ENCODE data around the gene PRKCQ.

PRKCQ gene

GRCh38 chr10:6498771-6499170 lies 81.3 kb downstream of the PRKCQ start:
- no peak overlapping the region for H3K9ac ChIP-seq (ENCODE audit: low read length)
- no peaks in the 10 kb centered on the region for H3K27me3 ChIP-seq (ENCODE audit: control insufficient read depth in 1 of 2, insufficient read depth in 2 of 2, low read length in 2 of 2)
- no peak overlapping the region for H3K27ac ChIP-seq (ENCODE audit: low read depth, low read length)
- no peaks in the 10 kb centered on the region for H3K9me3 ChIP-seq (ENCODE audit: low read length)
- no peak overlapping the region for H3K4me3 ChIP-seq (ENCODE audit: low read depth in 1 of 2, low read length in 2 of 2)
- no peaks in the 10 kb centered on the region for H3K36me3 ChIP-seq (ENCODE audit: insufficient read depth, low read length)
- no peaks in the 10 kb centered on the region for H3K4me1 ChIP-seq (ENCODE audit: insufficient read depth, low read length)

GRCh38 chr10:6497620-6498019 lies 82.5 kb downstream of the PRKCQ start:
- Histone ChIP-seq H3K27ac (ENCODE audit: low read depth, low read length) (no peak overlapping the region), H3K27me3 (ENCODE audit: control insufficient read depth in 1 of 2, insufficient read depth in 2 of 2, low read length in 2 of 2) (no peaks in the 10 kb centered on the region)

GRCh38 chr10:6494936-6495592 lies 85.0 kb downstream of the PRKCQ start:
- Histone ChIP-seq H3K36me3 (ENCODE audit: insufficient read depth, low read length) (no peaks in the 10 kb centered on the region), H3K27me3 (ENCODE audit: control insufficient read depth in 1 of 2, insufficient read depth in 2 of 2, low read length in 2 of 2) (no peaks in the 10 kb centered on the region), H3K4me3 (ENCODE audit: low read depth in 1 of 2, low read length in 2 of 2) (no peak overlapping the region), H3K9ac (ENCODE audit: low read length) (no peak overlapping the region), H3K27ac (ENCODE audit: low read depth, low read length) (no peak overlapping the region), H3K9me3 (ENCODE audit: low read length) (no peaks in the 10 kb centered on the region), H3K4me1 (ENCODE audit: insufficient read depth, low read length) (no peaks in the 10 kb centered on the region)

More at GRCh38 chr10:6497620-6498019, 82.5 kb downstream of the PRKCQ start:
- Histone ChIP-seq H3K36me3 (ENCODE audit: insufficient read depth, low read length) (no peaks in the 10 kb centered on the region), H3K9me3 (ENCODE audit: low read length) (no peaks in the 10 kb centered on the region), H3K9ac (ENCODE audit: low read length) (no peak overlapping the region), H3K4me3 (ENCODE audit: low read depth in 1 of 2, low read length in 2 of 2) (no peak overlapping the region), H3K4me1 (ENCODE audit: insufficient read depth, low read length) (no peaks in the 10 kb centered on the region)

GRCh38 chr10:6494442-6494819 lies 85.6 kb downstream of the PRKCQ start:
- H3K9me3 ChIP-seq (ENCODE audit: low read length): no peaks in the 10 kb centered on the region
- H3K4me3 ChIP-seq (ENCODE audit: low read depth in 1 of 2, low read length in 2 of 2): no peak overlapping the region
- H3K36me3 ChIP-seq (ENCODE audit: insufficient read depth, low read length): no peaks in the 10 kb centered on the region
- H3K4me1 ChIP-seq (ENCODE audit: insufficient read depth, low read length): no peaks in the 10 kb centered on the region
- no peak overlapping the region for H3K27ac ChIP-seq (ENCODE audit: low read depth, low read length)
- no peak overlapping the region for H3K9ac ChIP-seq (ENCODE audit: low read length)
- H3K27me3 ChIP-seq (ENCODE audit: control insufficient read depth in 1 of 2, insufficient read depth in 2 of 2, low read length in 2 of 2): no peaks in the 10 kb centered on the region

- Histone ChIP-seq H3K27me3 (ENCODE audit: control insufficient read depth in 1 of 2, insufficient read depth in 2 of 2, low read length in 2 of 2) (no peaks in the 10 kb centered on the region), H3K4me3 (ENCODE audit: low read depth in 1 of 2, low read length in 2 of 2) (no peak overlapping the region), H3K36me3 (ENCODE audit: insufficient read depth, low read length) (no peaks in the 10 kb centered on the region), H3K27ac (ENCODE audit: low read depth, low read length) (no peak overlapping the region), H3K9me3 (ENCODE audit: low read length) (no peaks in the 10 kb centered on the region), H3K4me1 (ENCODE audit: insufficient read depth, low read length) (no peaks in the 10 kb centered on the region), H3K9ac (ENCODE audit: low read length) (no peak overlapping the region)
These were observed 86.3 kb downstream of the PRKCQ start for GRCh38 chr10:6493521-6494441.

- no peaks in the 10 kb centered on the region for H3K27me3 ChIP-seq (ENCODE audit: control insufficient read depth in 1 of 2, insufficient read depth in 2 of 2, low read length in 2 of 2)
- no peaks in the 10 kb centered on the region for H3K4me1 ChIP-seq (ENCODE audit: insufficient read depth, low read length)
- no peak overlapping the region for H3K4me3 ChIP-seq (ENCODE audit: low read depth in 1 of 2, low read length in 2 of 2)
- H3K9me3 ChIP-seq (ENCODE audit: low read length): no peaks in the 10 kb centered on the region
- H3K9ac ChIP-seq (ENCODE audit: low read length): no peak overlapping the region
- no peak overlapping the region for H3K27ac ChIP-seq (ENCODE audit: low read depth, low read length)
- H3K36me3 ChIP-seq (ENCODE audit: insufficient read depth, low read length): no peaks in the 10 kb centered on the region
These were observed 87.2 kb downstream of the PRKCQ start for GRCh38 chr10:6492896-6493295.

- H3K27ac ChIP-seq (ENCODE audit: low read depth, low read length): no peak overlapping the region
- no peak overlapping the region for H3K9ac ChIP-seq (ENCODE audit: low read length)
- no peaks in the 10 kb centered on the region for H3K36me3 ChIP-seq (ENCODE audit: insufficient read depth, low read length)
- no peaks in the 10 kb centered on the region for H3K4me1 ChIP-seq (ENCODE audit: insufficient read depth, low read length)
- no peaks in the 10 kb centered on the region for H3K27me3 ChIP-seq (ENCODE audit: control insufficient read depth in 1 of 2, insufficient read depth in 2 of 2, low read length in 2 of 2)
- no peak overlapping the region for H3K4me3 ChIP-seq (ENCODE audit: low read depth in 1 of 2, low read length in 2 of 2)
- no peaks in the 10 kb centered on the region for H3K9me3 ChIP-seq (ENCODE audit: low read length)
These were observed 88.1 kb downstream of the PRKCQ start for GRCh38 chr10:6491841-6492609.

GRCh38 chr10:6490614-6491013 lies 89.5 kb downstream of the PRKCQ start:
- Histone ChIP-seq H3K4me3 (ENCODE audit: low read depth in 1 of 2, low read length in 2 of 2) (no peak overlapping the region), H3K27ac (ENCODE audit: low read depth, low read length) (no peak overlapping the region), H3K9me3 (ENCODE audit: low read length) (no peaks in the 10 kb centered on the region), H3K9ac (ENCODE audit: low read length) (no peak overlapping the region), H3K4me1 (ENCODE audit: insufficient read depth, low read length) (no peaks in the 10 kb centered on the region), H3K36me3 (ENCODE audit: insufficient read depth, low read length) (no peaks in the 10 kb centered on the region), H3K27me3 (ENCODE audit: control insufficient read depth in 1 of 2, insufficient read depth in 2 of 2, low read length in 2 of 2) (no peaks in the 10 kb centered on the region)

GRCh38 chr10:6487920-6488319 lies 92.2 kb downstream of the PRKCQ start:
- H3K27me3 ChIP-seq (ENCODE audit: control insufficient read depth in 1 of 2, insufficient read depth in 2 of 2, low read length in 2 of 2): no peaks in the 10 kb centered on the region
- H3K36me3 ChIP-seq (ENCODE audit: insufficient read depth, low read length): no peaks in the 10 kb centered on the region
- no peak overlapping the region for H3K4me3 ChIP-seq (ENCODE audit: low read depth in 1 of 2, low read length in 2 of 2)
- no peaks in the 10 kb centered on the region for H3K9me3 ChIP-seq (ENCODE audit: low read length)
- H3K9ac ChIP-seq (ENCODE audit: low read length): no peak overlapping the region
- no peaks in the 10 kb centered on the region for H3K4me1 ChIP-seq (ENCODE audit: insufficient read depth, low read length)
- H3K27ac ChIP-seq (ENCODE audit: low read depth, low read length): no peak overlapping the region

- no peak overlapping the region for H3K4me3 ChIP-seq (ENCODE audit: low read depth in 1 of 2, low read length in 2 of 2)
- no peaks in the 10 kb centered on the region for H3K27me3 ChIP-seq (ENCODE audit: control insufficient read depth in 1 of 2, insufficient read depth in 2 of 2, low read length in 2 of 2)
- H3K4me1 ChIP-seq (ENCODE audit: insufficient read depth, low read length): no peaks in the 10 kb centered on the region
- no peak overlapping the region for H3K27ac ChIP-seq (ENCODE audit: low read depth, low read length)
- no peaks in the 10 kb centered on the region for H3K9me3 ChIP-seq (ENCODE audit: low read length)
- H3K9ac ChIP-seq (ENCODE audit: low read length): no peak overlapping the region
- no peaks in the 10 kb centered on the region for H3K36me3 ChIP-seq (ENCODE audit: insufficient read depth, low read length)
These were observed 93.8 kb downstream of the PRKCQ start for GRCh38 chr10:6486309-6486708.

- no peak overlapping the region for H3K9ac ChIP-seq (ENCODE audit: low read length)
- H3K27ac ChIP-seq (ENCODE audit: low read depth, low read length): no peak overlapping the region
- no peaks in the 10 kb centered on the region for H3K4me1 ChIP-seq (ENCODE audit: insufficient read depth, low read length)
- no peaks in the 10 kb centered on the region for H3K27me3 ChIP-seq (ENCODE audit: control insufficient read depth in 1 of 2, insufficient read depth in 2 of 2, low read length in 2 of 2)
- H3K36me3 ChIP-seq (ENCODE audit: insufficient read depth, low read length): no peaks in the 10 kb centered on the region
- no peak overlapping the region for H3K4me3 ChIP-seq (ENCODE audit: low read depth in 1 of 2, low read length in 2 of 2)
- no peaks in the 10 kb centered on the region for H3K9me3 ChIP-seq (ENCODE audit: low read length)
These were observed 97.2 kb downstream of the PRKCQ start for GRCh38 chr10:6482737-6483357.
